K562 (cell line): Measurements from ENCODE around the gene PTGES3. TPM values are rescaled to one million over a fixed set of nuclear protein-coding genes. Genes with fewer than 3 reads are reported as not detected.

Experiments
- BHLHE40 ChIP-seq: IDR thresholded peaks from 2 replicates; pipeline ENCODE4 v1.6.1; 2011; ENCODE audit warnings: low read length, improper control_type of control experiment
- CAMTA2 ChIP-seq: fragments of 250-450 bp; sonication (Bioruptor Pico); conservative IDR thresholded peaks from 2 replicates; pipeline ENCODE4 v1.5.1; 2022
- GTF2F1 ChIP-seq: IDR thresholded peaks from 2 replicates; pipeline ENCODE4 v1.6.1; 2011; ENCODE audit warnings: low read depth, low read length, improper control_type of control experiment
- HDAC3 ChIP-seq: fragments of 450-650 bp; IDR thresholded peaks from 2 replicates; pipeline ENCODE4 v1.6.1; 2018; ENCODE audit warnings: borderline replicate concordance, mild to moderate bottlenecking, moderate library complexity; ENCODE audit not compliant: partially characterized antibody
- HNRNPK ChIP-seq: fragments of 200-400 bp; formaldehyde crosslinking; IDR thresholded peaks from one replicate; pipeline ENCODE4 v1.6.1; 2018; ENCODE audit warnings: mild to moderate bottlenecking, low read depth, low read length; ENCODE audit not compliant: poor library complexity, severe bottlenecking
- ILF3 ChIP-seq: fragments of 450-650 bp; IDR thresholded peaks from 2 replicates; pipeline ENCODE4 v1.6.1; 2018; ENCODE audit warnings: antibody characterized with exemption, mild to moderate bottlenecking, moderate library complexity, borderline replicate concordance
- MEIS2 ChIP-seq: fragments of 450-650 bp; IDR thresholded peaks from 2 replicates; pipeline ENCODE4 v1.6.1; 2014; ENCODE audit warnings: mild to moderate bottlenecking; ENCODE audit not compliant: partially characterized antibody
- MXI1 ChIP-seq: IDR thresholded peaks from 2 replicates; pipeline ENCODE4 v1.6.1; 2011; ENCODE audit warnings: low read depth, mild to moderate bottlenecking, improper control_type of control experiment, low read length
- RFX1 ChIP-seq: fragments of 450-650 bp; IDR thresholded peaks from 2 replicates; pipeline ENCODE4 v1.6.1; 2016; ENCODE audit warnings: mild to moderate bottlenecking, moderate library complexity
- SIX5 ChIP-seq, 2 experiments: IDR thresholded peaks; 2 replicates each; pipeline ENCODE4 v1.6.1; 2011; ENCODE audit warnings: low read length in 2 of 2, borderline replicate concordance in 1 of 2, low read depth in 1 of 2, mild to moderate bottlenecking in 1 of 2, moderate library complexity in 1 of 2; ENCODE audit not compliant: insufficient read depth in 1 of 2
- SNRNP70 ChIP-seq: fragments of 200-400 bp; formaldehyde crosslinking; optimal IDR thresholded peaks from 2 replicates; pipeline ENCODE3; 2017; ENCODE audit warnings: low read depth, low read length
- TCF7 ChIP-seq: sonication (generic); IDR thresholded peaks from 2 replicates; pipeline ENCODE4 v1.6.1; 2016; ENCODE audit warnings: antibody characterized with exemption, borderline replicate concordance
- TEAD1 ChIP-seq, 2 experiments: fragments of 450-650 bp in 1 of 2; sonication (generic) in 1 of 2; formaldehyde crosslinking; IDR thresholded peaks; 2 replicates each; pipeline versions ENCODE4 v1.4.0 to v1.8.0; 2020 to 2022; ENCODE audit warnings: mild to moderate bottlenecking in 2 of 2, missing genetic modification reagents in 1 of 2
- ZNF133 ChIP-seq: fragments of 250-450 bp; sonication (Bioruptor Pico); IDR thresholded peaks from 2 replicates; pipeline ENCODE4 v1.4.0; 2020; ENCODE audit warnings: mild to moderate bottlenecking
- ZNF140 ChIP-seq: fragments of 250-450 bp; sonication (Bioruptor Pico); IDR thresholded peaks from 2 replicates; pipeline ENCODE4 v1.8.0; 2021; ENCODE audit warnings: moderate library complexity, mild to moderate bottlenecking, inconsistent platforms
- ZNF217 ChIP-seq: sonication (generic); formaldehyde crosslinking; IDR thresholded peaks from 2 replicates; pipeline ENCODE4 v1.8.0; 2022; ENCODE audit warnings: mild to moderate bottlenecking, missing genetic modification reagents
- ZNF263 ChIP-seq: sonication (generic); formaldehyde crosslinking; IDR thresholded peaks from 2 replicates; pipeline ENCODE4 v1.8.0; 2022; ENCODE audit warnings: mild to moderate bottlenecking, missing genetic modification reagents, borderline replicate concordance
- ZNF316 ChIP-seq: fragments of 450-650 bp; IDR thresholded peaks from 2 replicates; pipeline ENCODE4 v1.6.1; 2016
- ZNF57 ChIP-seq: fragments of 450-650 bp; formaldehyde crosslinking; IDR thresholded peaks from 2 replicates; pipeline ENCODE4 v1.4.0; 2020; ENCODE audit warnings: mild to moderate bottlenecking, moderate library complexity
- ZNF699 ChIP-seq: fragments of 250-450 bp; sonication (Bioruptor Pico); IDR thresholded peaks from 2 replicates; pipeline ENCODE4 v1.8.0; 2021; ENCODE audit warnings: mild to moderate bottlenecking, moderate library complexity; ENCODE audit not compliant: insufficient replicate concordance
- polyA plus RNA-seq, 8 experiments: library from polyadenylated mRNA; depleted of rRNA in 4 of 8; stranded (reverse) in 5 of 8; unstranded in 3 of 8; fragments of >200 nt; fragmentation: Nextera tagmentation in 2 of 8; fragmentation: Illumina TruSeq in 1 of 8; extraction: Ambion mirVana in 2 of 8; extraction: Trizol in 1 of 8; gene quantifications; 2 replicates each; pipeline versions ENCODE4 v1.2.1 to v1.2.3, GENCODE V29; 2011 to 2014; ENCODE audit warnings: inconsistent platforms in 1 of 8, missing spikeins in 1 of 8
- total RNA-seq, 7 experiments: library from RNA; depleted of rRNA in 6 of 7; stranded (reverse); fragments of >200 nt in 6 of 7; fragmentation: Illumina TruSeq in 2 of 7; extraction: Trizol in 2 of 7; gene quantifications; 2 replicates each; pipeline versions ENCODE4 v1.2.1 to v1.2.3, GENCODE V29; 2011 to 2021; ENCODE audit warnings: low replicate concordance in 1 of 7
- TF ChIP-seq, protein P1 (sequence below): sonication (generic); formaldehyde crosslinking; IDR thresholded peaks from 2 replicates; pipeline ENCODE4 v1.8.1; 2023; ENCODE audit warnings: mild to moderate bottlenecking, missing genetic modification reagents
- TF ChIP-seq, protein P2 (sequence below): fragments of 250-450 bp; sonication (Bioruptor Pico); IDR thresholded peaks from 2 replicates; pipeline ENCODE4 v1.5.0; 2020; ENCODE audit warnings: mild to moderate bottlenecking
- TF ChIP-seq, protein P3 (sequence below): fragments of 450-650 bp; formaldehyde crosslinking; IDR thresholded peaks from 2 replicates; pipeline ENCODE4 v1.4.0; 2022; ENCODE audit warnings: missing genetic modification characterization
- TF ChIP-seq, protein P4 (sequence below): fragments of 250-450 bp; sonication (Bioruptor Pico); IDR thresholded peaks from 2 replicates; pipeline ENCODE4 v1.4.0; 2020

PTGES3 gene
- total and polyA plus RNA-seq, 9 of the 15 experiments (the other 6 are each of a cell fraction or from before 2014, with no cell fraction given) = 163 to 501 (median 213) TPM

DNA sequence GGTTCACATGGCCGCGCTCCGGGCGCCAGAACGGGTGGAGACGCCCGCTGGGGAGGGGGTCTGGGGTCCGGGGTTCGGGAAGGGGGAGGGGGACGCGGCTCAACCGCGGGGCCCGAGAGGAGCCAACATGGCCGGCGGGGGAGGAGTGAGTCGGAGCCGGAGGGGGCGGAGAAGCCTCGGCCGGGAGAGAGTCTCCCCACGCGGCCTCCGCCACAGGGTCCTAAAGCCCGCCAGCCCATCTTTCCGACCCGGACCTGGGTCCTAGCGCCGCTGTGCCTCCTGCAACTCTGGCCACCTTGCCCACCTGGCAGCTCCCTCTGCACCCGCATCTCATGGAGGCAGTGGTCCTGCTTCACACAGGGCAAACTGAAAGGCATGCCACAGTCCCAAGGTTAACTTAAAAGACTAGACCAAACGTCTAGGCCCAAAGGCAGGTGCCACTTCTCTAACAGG is 57.9 kb downstream of the PTGES3 start, which contains the start of gene BAZ2A (continued):
- peak; percentile 51 for TF ChIP-seq MXI1
- TF ChIP-seq MEIS2 = no peak
- TF ChIP-seq TCF7 = peak; percentile 59; the same call in 1 of the 2 replicates
- TF ChIP-seq GTF2F1 = no peak
- TF ChIP-seq SNRNP70 = no peak
- TF ChIP-seq ILF3 = no peak
- TF ChIP-seq, protein P1, sequence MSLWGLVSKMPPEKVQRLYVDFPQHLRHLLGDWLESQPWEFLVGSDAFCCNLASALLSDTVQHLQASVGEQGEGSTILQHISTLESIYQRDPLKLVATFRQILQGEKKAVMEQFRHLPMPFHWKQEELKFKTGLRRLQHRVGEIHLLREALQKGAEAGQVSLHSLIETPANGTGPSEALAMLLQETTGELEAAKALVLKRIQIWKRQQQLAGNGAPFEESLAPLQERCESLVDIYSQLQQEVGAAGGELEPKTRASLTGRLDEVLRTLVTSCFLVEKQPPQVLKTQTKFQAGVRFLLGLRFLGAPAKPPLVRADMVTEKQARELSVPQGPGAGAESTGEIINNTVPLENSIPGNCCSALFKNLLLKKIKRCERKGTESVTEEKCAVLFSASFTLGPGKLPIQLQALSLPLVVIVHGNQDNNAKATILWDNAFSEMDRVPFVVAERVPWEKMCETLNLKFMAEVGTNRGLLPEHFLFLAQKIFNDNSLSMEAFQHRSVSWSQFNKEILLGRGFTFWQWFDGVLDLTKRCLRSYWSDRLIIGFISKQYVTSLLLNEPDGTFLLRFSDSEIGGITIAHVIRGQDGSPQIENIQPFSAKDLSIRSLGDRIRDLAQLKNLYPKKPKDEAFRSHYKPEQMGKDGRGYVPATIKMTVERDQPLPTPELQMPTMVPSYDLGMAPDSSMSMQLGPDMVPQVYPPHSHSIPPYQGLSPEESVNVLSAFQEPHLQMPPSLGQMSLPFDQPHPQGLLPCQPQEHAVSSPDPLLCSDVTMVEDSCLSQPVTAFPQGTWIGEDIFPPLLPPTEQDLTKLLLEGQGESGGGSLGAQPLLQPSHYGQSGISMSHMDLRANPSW = no peak
- TF ChIP-seq CAMTA2 (CRISPR knock-in tag) = no peak
- TF ChIP-seq ZNF133 = no peak
- TF ChIP-seq HNRNPK = no peak
- TF ChIP-seq, protein P2, sequence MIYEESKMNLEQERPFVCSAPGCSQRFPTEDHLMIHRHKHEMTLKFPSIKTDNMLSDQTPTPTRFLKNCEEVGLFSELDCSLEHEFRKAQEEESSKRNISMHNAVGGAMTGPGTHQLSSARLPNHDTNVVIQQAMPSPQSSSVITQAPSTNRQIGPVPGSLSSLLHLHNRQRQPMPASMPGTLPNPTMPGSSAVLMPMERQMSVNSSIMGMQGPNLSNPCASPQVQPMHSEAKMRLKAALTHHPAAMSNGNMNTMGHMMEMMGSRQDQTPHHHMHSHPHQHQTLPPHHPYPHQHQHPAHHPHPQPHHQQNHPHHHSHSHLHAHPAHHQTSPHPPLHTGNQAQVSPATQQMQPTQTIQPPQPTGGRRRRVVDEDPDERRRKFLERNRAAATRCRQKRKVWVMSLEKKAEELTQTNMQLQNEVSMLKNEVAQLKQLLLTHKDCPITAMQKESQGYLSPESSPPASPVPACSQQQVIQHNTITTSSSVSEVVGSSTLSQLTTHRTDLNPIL (CRISPR knock-in tag) = no peak
- TF ChIP-seq, protein P3, sequence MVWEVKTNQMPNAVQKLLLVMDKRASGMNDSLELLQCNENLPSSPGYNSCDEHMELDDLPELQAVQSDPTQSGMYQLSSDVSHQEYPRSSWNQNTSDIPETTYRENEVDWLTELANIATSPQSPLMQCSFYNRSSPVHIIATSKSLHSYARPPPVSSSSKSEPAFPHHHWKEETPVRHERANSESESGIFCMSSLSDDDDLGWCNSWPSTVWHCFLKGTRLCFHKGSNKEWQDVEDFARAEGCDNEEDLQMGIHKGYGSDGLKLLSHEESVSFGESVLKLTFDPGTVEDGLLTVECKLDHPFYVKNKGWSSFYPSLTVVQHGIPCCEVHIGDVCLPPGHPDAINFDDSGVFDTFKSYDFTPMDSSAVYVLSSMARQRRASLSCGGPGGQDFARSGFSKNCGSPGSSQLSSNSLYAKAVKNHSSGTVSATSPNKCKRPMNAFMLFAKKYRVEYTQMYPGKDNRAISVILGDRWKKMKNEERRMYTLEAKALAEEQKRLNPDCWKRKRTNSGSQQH (CRISPR knock-in tag) = no peak
- peak; percentile 77 for TF ChIP-seq ZNF263
- no peak for TF ChIP-seq SIX5 (IDR thresholded peaks at IDR 0.05; ENCODE audit: borderline replicate concordance in 1 of 2, insufficient read depth in 1 of 2, low read depth in 1 of 2, low read length in 2 of 2)
- TF ChIP-seq HDAC3 = peak; percentile 36
- TF ChIP-seq BHLHE40 = peak; percentile 58
- TF ChIP-seq ZNF699 (CRISPR knock-in tag) = no peak
- TF ChIP-seq RFX1 = no peak
- no peak for TF ChIP-seq ZNF217 (CRISPR knock-in tag)
- TF ChIP-seq ZNF57 (CRISPR knock-in tag) = no peak
- no peak for TF ChIP-seq ZNF140 (CRISPR knock-in tag)
- TF ChIP-seq ZNF316 = no peak
- TF ChIP-seq, protein P4, sequence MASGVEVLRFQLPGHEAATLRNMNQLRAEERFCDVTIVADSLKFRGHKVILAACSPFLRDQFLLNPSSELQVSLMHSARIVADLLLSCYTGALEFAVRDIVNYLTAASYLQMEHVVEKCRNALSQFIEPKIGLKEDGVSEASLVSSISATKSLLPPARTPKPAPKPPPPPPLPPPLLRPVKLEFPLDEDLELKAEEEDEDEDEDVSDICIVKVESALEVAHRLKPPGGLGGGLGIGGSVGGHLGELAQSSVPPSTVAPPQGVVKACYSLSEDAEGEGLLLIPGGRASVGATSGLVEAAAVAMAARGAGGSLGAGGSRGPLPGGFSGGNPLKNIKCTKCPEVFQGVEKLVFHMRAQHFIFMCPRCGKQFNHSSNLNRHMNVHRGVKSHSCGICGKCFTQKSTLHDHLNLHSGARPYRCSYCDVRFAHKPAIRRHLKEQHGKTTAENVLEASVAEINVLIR (CRISPR knock-in tag) = no peak
- TF ChIP-seq TEAD1 (CRISPR knock-in tag; IDR thresholded peaks at IDR 0.05) = 0 out of 4 replicates have a peak, but pooled peaks of 1 of the 2 experiments have one; percentile 40
